ENCODE results near the gene TSSK6.

DNA sequence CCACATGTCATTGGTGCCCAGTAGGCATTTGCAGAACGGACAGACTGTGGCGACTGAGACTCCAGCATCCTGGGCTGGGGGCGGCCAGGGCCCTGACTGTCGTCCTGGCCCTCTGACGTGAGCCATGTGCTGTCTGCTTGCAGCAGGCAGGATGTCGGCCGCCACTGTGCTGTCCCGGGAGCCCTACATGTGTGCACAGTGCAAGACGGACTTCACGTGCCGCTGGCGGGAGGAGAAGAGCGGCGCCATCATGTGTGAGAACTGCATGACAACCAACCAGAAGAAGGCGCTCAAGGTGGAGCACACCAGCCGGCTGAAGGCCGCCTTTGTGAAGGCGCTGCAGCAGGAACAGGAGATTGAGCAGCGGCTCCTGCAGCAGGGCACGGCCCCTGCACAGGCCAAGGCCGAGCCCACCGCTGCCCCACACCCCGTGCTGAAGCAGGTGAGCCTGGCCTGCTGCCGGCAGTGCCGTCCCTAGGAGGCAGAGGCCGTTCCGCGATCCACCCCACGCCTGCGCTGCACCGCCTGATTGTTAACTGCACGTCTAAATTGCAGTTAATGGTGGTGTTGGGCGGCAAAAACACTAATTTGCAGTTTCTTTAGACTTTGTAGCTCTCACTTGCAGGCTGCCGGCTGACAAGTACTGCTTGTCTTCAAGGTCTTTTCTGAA lies 14.2 kb downstream of the TSSK6 start:
- TF ChIP-seq, protein P1, sequence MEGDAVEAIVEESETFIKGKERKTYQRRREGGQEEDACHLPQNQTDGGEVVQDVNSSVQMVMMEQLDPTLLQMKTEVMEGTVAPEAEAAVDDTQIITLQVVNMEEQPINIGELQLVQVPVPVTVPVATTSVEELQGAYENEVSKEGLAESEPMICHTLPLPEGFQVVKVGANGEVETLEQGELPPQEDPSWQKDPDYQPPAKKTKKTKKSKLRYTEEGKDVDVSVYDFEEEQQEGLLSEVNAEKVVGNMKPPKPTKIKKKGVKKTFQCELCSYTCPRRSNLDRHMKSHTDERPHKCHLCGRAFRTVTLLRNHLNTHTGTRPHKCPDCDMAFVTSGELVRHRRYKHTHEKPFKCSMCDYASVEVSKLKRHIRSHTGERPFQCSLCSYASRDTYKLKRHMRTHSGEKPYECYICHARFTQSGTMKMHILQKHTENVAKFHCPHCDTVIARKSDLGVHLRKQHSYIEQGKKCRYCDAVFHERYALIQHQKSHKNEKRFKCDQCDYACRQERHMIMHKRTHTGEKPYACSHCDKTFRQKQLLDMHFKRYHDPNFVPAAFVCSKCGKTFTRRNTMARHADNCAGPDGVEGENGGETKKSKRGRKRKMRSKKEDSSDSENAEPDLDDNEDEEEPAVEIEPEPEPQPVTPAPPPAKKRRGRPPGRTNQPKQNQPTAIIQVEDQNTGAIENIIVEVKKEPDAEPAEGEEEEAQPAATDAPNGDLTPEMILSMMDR (IDR thresholded peaks at IDR 0.05), result no peak
- TF ChIP-seq POLR2A (IDR thresholded peaks at IDR 0.05), result no peak

Measured in body of pancreas (tissue), 4 donors.